DOHH2 (cell line): Measurements from ENCODE around the gene RPL36A.
A peak's percentile ranks its signal among the peaks of the same experiment; 100 is the strongest.

Experiments
- H3F3A ChIP-seq: fragments of 200-600 bp; sonication (generic), shearing (Covaris generic); 2 replicates; pipeline ENCODE4 v1.6.0; 2016; ENCODE audit warnings: antibody characterized with exemption, mild to moderate bottlenecking; ENCODE audit not compliant: control insufficient read depth, insufficient read depth
- H3K27ac ChIP-seq: fragments of 200-600 bp; sonication (generic); 2 replicates; pipeline ENCODE4 v1.5.1; 2014; ENCODE audit warnings: low read depth, mild to moderate bottlenecking, low read length, moderate library complexity
- H3K27me3 ChIP-seq: fragments of 200-600 bp; sonication (generic); 2 replicates; pipeline ENCODE4 v1.6.1; 2014; ENCODE audit warnings: mild to moderate bottlenecking, low read length, mixed read lengths; ENCODE audit not compliant: control insufficient read depth
- H3K36me3 ChIP-seq: fragments of 200-600 bp; sonication (generic); 2 replicates; pipeline ENCODE4 v1.6.1; 2014; ENCODE audit warnings: mild to moderate bottlenecking, low read length, moderate library complexity, mixed read lengths; ENCODE audit not compliant: control insufficient read depth
- H3K4me1 ChIP-seq: fragments of 200-600 bp; sonication (generic); 2 replicates; pipeline ENCODE4 v1.6.1; 2014; ENCODE audit warnings: mild to moderate bottlenecking, low read length, mixed read lengths; ENCODE audit not compliant: control insufficient read depth
- H3K4me2 ChIP-seq: fragments of 200-600 bp; sonication (generic); 2 replicates; pipeline ENCODE4 v1.6.0; 2014; ENCODE audit warnings: mild to moderate bottlenecking, low read length, moderate library complexity
- H3K4me3 ChIP-seq: fragments of 200-600 bp; sonication (generic); 2 replicates; pipeline ENCODE4 v1.5.1; 2014; ENCODE audit warnings: mild to moderate bottlenecking, low read length, mixed read lengths
- H3K79me2 ChIP-seq: fragments of 200-600 bp; sonication (generic); 2 replicates; pipeline ENCODE4 v1.6.1; 2014; ENCODE audit warnings: mild to moderate bottlenecking, low read length, mixed read lengths; ENCODE audit not compliant: control insufficient read depth
- H3K9me2 ChIP-seq: fragments of 200-600 bp; sonication (generic); replicated peaks from 2 replicates; pipeline ENCODE4 v1.6.1; 2014; ENCODE audit warnings: mild to moderate bottlenecking, low read length, mixed read lengths; ENCODE audit not compliant: control insufficient read depth
- H3K9me3 ChIP-seq: fragments of 200-600 bp; sonication (generic); 2 replicates; pipeline ENCODE4 v1.6.1; 2014; ENCODE audit warnings: antibody characterized with exemption, low read length, mixed read lengths; ENCODE audit not compliant: control insufficient read depth, insufficient read depth
- H4K20me1 ChIP-seq: fragments of 200-600 bp; sonication (generic); 2 replicates; pipeline ENCODE4 v1.6.0; 2014; ENCODE audit warnings: low read depth, mild to moderate bottlenecking, antibody characterized with exemption, low read length, moderate library complexity; ENCODE audit not compliant: control insufficient read depth, insufficient read depth
- CTCF ChIP-seq: fragments of 200-600 bp; sonication (generic); IDR thresholded peaks from one replicate; pipeline ENCODE4 v1.5.1; 2014; ENCODE audit warnings: antibody characterized with exemption, mild to moderate bottlenecking, low read depth, low read length; ENCODE audit not compliant: poor library complexity, severe bottlenecking
- EZH2phosphoT487 ChIP-seq: fragments of 200-600 bp; sonication (generic); IDR thresholded peaks from 2 replicates; pipeline ENCODE4 v1.6.1; 2017; ENCODE audit warnings: borderline replicate concordance, mild to moderate bottlenecking, antibody characterized with exemption, low read length, moderate library complexity, mixed read lengths

Gene RPL36A

GRCh38 chrX:101368800-101369199 is 22.0 kb upstream of the RPL36A start:
- H3K4me2 ChIP-seq = peak overlapping the region; percentile 77
- H3K9me2 ChIP-seq = no peaks in the 10 kb centered on the region
- H3K9me3 ChIP-seq = no peaks in the 10 kb centered on the region
- peaks cover 57% of the 10 kb centered on the region for H3K4me1 ChIP-seq
- H3K27ac ChIP-seq = peak overlapping the region; percentile 75
- H4K20me1 ChIP-seq = no peaks in the 10 kb centered on the region
- peaks cover 63% of the 10 kb centered on the region for H3K36me3 ChIP-seq
- H3K79me2 ChIP-seq = peaks cover 12% of the 10 kb centered on the region
- H3K27me3 ChIP-seq = no peaks in the 10 kb centered on the region
- TF ChIP-seq EZH2phosphoT487 (no peak), CTCF (no peak)
- H3F3A ChIP-seq = peaks cover 19% of the 10 kb centered on the region
- peak overlapping the region; percentile 56 for H3K4me3 ChIP-seq

GRCh38 chrX:101369687-101370086 is 21.1 kb upstream of the RPL36A start:
- Histone ChIP-seq H3K4me2 (peak overlapping the region; percentile 77), H3K79me2 (peaks cover 16% of the 10 kb centered on the region), H3K4me1 (peaks cover 63% of the 10 kb centered on the region), H3K36me3 (peaks cover 70% of the 10 kb centered on the region), H3K9me3 (no peaks in the 10 kb centered on the region), H3K9me2 (no peaks in the 10 kb centered on the region), H4K20me1 (no peaks in the 10 kb centered on the region), H3K4me3 (peak overlapping the region; percentile 8; the same call in 1 of the 2 replicates), H3K27me3 (no peaks in the 10 kb centered on the region), H3K27ac (peak overlapping the region; percentile 75), H3F3A (peaks cover 19% of the 10 kb centered on the region)
- TF ChIP-seq EZH2phosphoT487 = no peak
- no peak for TF ChIP-seq CTCF

GRCh38 chrX:101370888-101371504 is 19.8 kb upstream of the RPL36A start:
- H3K4me1 ChIP-seq = peaks cover 74% of the 10 kb centered on the region
- peaks cover 28% of the 10 kb centered on the region for H3K79me2 ChIP-seq
- H3F3A ChIP-seq = peaks cover 19% of the 10 kb centered on the region
- H3K36me3 ChIP-seq = peaks cover 74% of the 10 kb centered on the region
- peak overlapping the region; percentile 75 for H3K27ac ChIP-seq
- H3K4me3 ChIP-seq = peak overlapping the region; percentile 50
- TF ChIP-seq EZH2phosphoT487 (no peak), CTCF (no peak)
- no peaks in the 10 kb centered on the region for H3K9me3 ChIP-seq
- H3K27me3 ChIP-seq = no peaks in the 10 kb centered on the region
- H4K20me1 ChIP-seq = no peaks in the 10 kb centered on the region
- peak overlapping the region; percentile 77 for H3K4me2 ChIP-seq
- no peaks in the 10 kb centered on the region for H3K9me2 ChIP-seq
